Testis (tissue), 3 donors: ENCODE data around the gene SND1. TPM values are rescaled to one million over a fixed set of nuclear protein-coding genes. Genes with fewer than 3 reads are reported as not detected.

Experiments
- DNase-seq: peaks from one replicate; pipeline ENCODE4 v3.0.0-alpha.2; 2019
- H3K27ac ChIP-seq, 2 donors: fragments of 200-600 bp; sonication (generic); one replicate each; pipeline ENCODE4 v1.5.1; 2019
- H3K27me3 ChIP-seq: fragments of 200-600 bp; sonication (generic); one replicate; pipeline ENCODE4 v1.5.1; 2019
- H3K36me3 ChIP-seq: fragments of 200-600 bp; sonication (generic); one replicate; pipeline ENCODE4 v1.5.1; 2017; ENCODE audit warnings: low read depth; ENCODE audit errors: missing control alignments
- H3K4me1 ChIP-seq: fragments of 200-600 bp; sonication (generic); one replicate; pipeline ENCODE4 v1.5.1; 2019
- H3K4me3 ChIP-seq, 2 donors: fragments of 200-600 bp; sonication (generic); one replicate each; pipeline ENCODE4 v1.5.1; 2017 to 2019
- H3K9me3 ChIP-seq: fragments of 200-600 bp; sonication (generic); one replicate; pipeline ENCODE4 v1.5.1; 2017
- CTCF ChIP-seq, 3 experiments: fragments of 450-650 bp in 2 of 3; fragments of 200-600 bp in 1 of 3; sonication (generic) in 1 of 3; IDR thresholded peaks; one replicate each; pipeline ENCODE4 v1.5.1; 2016 to 2019; ENCODE audit warnings: antibody characterized with exemption in 3 of 3, mild to moderate bottlenecking in 2 of 3, moderate library complexity in 1 of 3
- POLR2A ChIP-seq: fragments of 450-650 bp; IDR thresholded peaks from one replicate; pipeline ENCODE4 v1.6.1; 2017; ENCODE audit warnings: antibody characterized with exemption, mild to moderate bottlenecking, moderate library complexity
- WGBS, 2 donors: methylation state at CpG; one replicate each; pipeline ENCODE4 v1.1.5; 2018; 5-methylcytosine and 5-hydroxymethylcytosine counted together
- intact Hi-C: fragments of 100-400 bp; cut with DNase I; formaldehyde crosslinking; loops from one replicate; pipeline ENCODE4 v1.15.1; 2023; ENCODE audit warnings: low total_unique reads
- polyA plus RNA-seq: library from polyadenylated mRNA; stranded (reverse); fragments of 350-450 nt; fragmentation: Illumina TruSeq; extraction: RNeasy Lipid Tissue Mini Kit (QIAGEN cat#74804); gene quantifications from one replicate; pipeline ENCODE4 v1.2.3, GENCODE V29; 2014; ENCODE audit warnings: low read depth, low replicate concordance; ENCODE audit not compliant: insufficient read depth
- total RNA-seq, 2 donors: library from RNA; depleted of rRNA; stranded (reverse); fragments of >200 nt; gene quantifications; one replicate each; pipeline ENCODE4 v1.2.3, GENCODE V29; 2016

The SND1 gene
- total and polyA plus RNA-seq, 3 donors from 2014 or later = 132 to 207 (median 179) TPM

GRCh38 chr7:128053991-128054390 is 402.0 kb downstream of the SND1 start:
- Histone ChIP-seq H3K27me3 (no peaks in the 10 kb centered on the region), H3K9me3 (no peaks in the 10 kb centered on the region), H3K27ac (no peak overlapping the region), H3K36me3 (no peaks in the 10 kb centered on the region), H3K4me1 (no peaks in the 10 kb centered on the region), H3K4me3 (no peak overlapping the region)
- 93 to 97% methylated on average over 4 to 5 of the region's 5 CpGs for WGBS, 2 donors
- intact Hi-C loops = no loop called here
- no peak for TF ChIP-seq POLR2A
- no peak for TF ChIP-seq CTCF (IDR thresholded peaks at IDR 0.05)
- no peak for DNase-seq

- Histone ChIP-seq H3K27me3 (no peaks in the 10 kb centered on the region), H3K4me1 (no peaks in the 10 kb centered on the region), H3K9me3 (no peaks in the 10 kb centered on the region), H3K27ac (no peak overlapping the region), H3K4me3 (no peak overlapping the region), H3K36me3 (no peaks in the 10 kb centered on the region)
- 82 to 95% methylated on average over 4 of the region's 4 CpGs for WGBS, 2 donors
- TF ChIP-seq CTCF (IDR thresholded peaks at IDR 0.05) (no peak), POLR2A (no peak)
- DNase-seq = no peak
- intact Hi-C loops = no loop called here
Observed at GRCh38 chr7:128054511-128054910, 402.5 kb downstream of the SND1 start.

GRCh38 chr7:128055637-128056036 is 403.6 kb downstream of the SND1 start:
- H3K27ac ChIP-seq = no peak overlapping the region
- no peaks in the 10 kb centered on the region for H3K36me3 ChIP-seq
- intact Hi-C loops = no loop called here
- DNase-seq = no peak
- no peaks in the 10 kb centered on the region for H3K9me3 ChIP-seq
- H3K4me3 ChIP-seq = no peak overlapping the region
- H3K4me1 ChIP-seq = no peaks in the 10 kb centered on the region
- H3K27me3 ChIP-seq = no peaks in the 10 kb centered on the region
- WGBS, 2 donors = 79 to 81% methylated on average over 5 of the region's 5 CpGs
- TF ChIP-seq CTCF (IDR thresholded peaks at IDR 0.05) = no peak
- no peak for TF ChIP-seq POLR2A

- H3K9me3 ChIP-seq = no peaks in the 10 kb centered on the region
- no peak for DNase-seq
- intact Hi-C loops = no loop called here
- no peaks in the 10 kb centered on the region for H3K4me1 ChIP-seq
- no peak overlapping the region for H3K4me3 ChIP-seq
- TF ChIP-seq POLR2A (no peak), CTCF (IDR thresholded peaks at IDR 0.05) (no peak)
- H3K27me3 ChIP-seq = no peaks in the 10 kb centered on the region
- H3K27ac ChIP-seq = no peak overlapping the region
- no peaks in the 10 kb centered on the region for H3K36me3 ChIP-seq
- 91 to 93% methylated on average over 8 of the region's 8 CpGs for WGBS, 2 donors
Observed at GRCh38 chr7:128056901-128057300, 404.9 kb downstream of the SND1 start.

- Histone ChIP-seq H3K27ac (no peak overlapping the region), H3K4me1 (no peaks in the 10 kb centered on the region), H3K27me3 (no peaks in the 10 kb centered on the region), H3K9me3 (no peaks in the 10 kb centered on the region), H3K36me3 (no peaks in the 10 kb centered on the region), H3K4me3 (no peak overlapping the region)
- no peak for TF ChIP-seq POLR2A
- no peak for TF ChIP-seq CTCF (IDR thresholded peaks at IDR 0.05)
- 33 to 35% methylated on average over 1 of the region's 1 CpG for WGBS, 2 donors
- intact Hi-C loops = no loop called here
- DNase-seq = no peak
Observed at GRCh38 chr7:128057909-128058308, 405.9 kb downstream of the SND1 start.
